Right forelimb (tissue), 1 donor: ENCODE data around the gene CDKN2D.
"Not testable (repeated sequence)": the region's sequence is repeated elsewhere in the genome, so short reads cannot be mapped to it uniquely, and the experiment has no call there.

Experiments
- DNase-seq: peaks from one replicate; pipeline ENCODE4 v3.0.0-alpha.2; 2018

The CDKN2D gene

GRCh38 chr19:10580979-10581631, 12.3 kb upstream of the CDKN2D start:
- DNase-seq = peak; percentile 90

- DNase-seq = no peak
These were observed 9.2 kb upstream of the CDKN2D start for GRCh38 chr19:10577951-10578350.

- DNase-seq = no peak
These were observed 6.4 kb upstream of the CDKN2D start for GRCh38 chr19:10575011-10575716.

GRCh38 chr19:10574462-10574861, 5.7 kb upstream of the CDKN2D start:
- no peak for DNase-seq

GRCh38 chr19:10573793-10574192, 5.0 kb upstream of the CDKN2D start:
- DNase-seq = not testable (repeated sequence)

GRCh38 chr19:10568062-10568825, 535 bp downstream of the CDKN2D start:
- DNase-seq = no peak

GRCh38 chr19:10567656-10568055, 1.1 kb downstream of the CDKN2D start:
- DNase-seq = no peak

- no peak for DNase-seq
These were observed 1.9 kb downstream of the CDKN2D start for GRCh38 chr19:10566658-10567410.

- no peak for DNase-seq
These were observed 2.4 kb downstream of the CDKN2D start for GRCh38 chr19:10566408-10566657.

- DNase-seq = peak; percentile 99
These were observed 3.0 kb downstream of the CDKN2D start, which contains the start of gene KRI1 for GRCh38 chr19:10565567-10566407. Gene KRI1 (minus strand): TSS chr19:10566010. CDS start chr19:10565999, 11 bp downstream.

GRCh38 chr19:10565028-10565566, 3.7 kb downstream of the CDKN2D start:
- no peak for DNase-seq

- DNase-seq = no peak
These were observed 6.2 kb downstream of the CDKN2D start for GRCh38 chr19:10562609-10563008.

- no peak for DNase-seq
These were observed 8.6 kb downstream of the CDKN2D start for GRCh38 chr19:10560154-10560553.

GRCh38 chr19:10557603-10558197, 11.1 kb downstream of the CDKN2D start:
- no peak for DNase-seq

- DNase-seq = no peak
These were observed 13.2 kb downstream of the CDKN2D start for GRCh38 chr19:10555610-10555973.

- DNase-seq = no peak
These were observed 13.8 kb downstream of the CDKN2D start for GRCh38 chr19:10554760-10555609.

- no peak for DNase-seq
These were observed 14.8 kb downstream of the CDKN2D start for GRCh38 chr19:10553943-10554381.

- DNase-seq = no peak
These were observed 15.6 kb downstream of the CDKN2D start for GRCh38 chr19:10553087-10553667.

GRCh38 chr19:10552510-10553053, 16.2 kb downstream of the CDKN2D start:
- no peak for DNase-seq
